ENCODE data around the gene TSPY10.
"Not testable (repeated sequence)": the region's sequence is repeated elsewhere in the genome, so short reads cannot be mapped to it uniquely, and the experiment has no call there.

The TSPY10 gene

GRCh38 chrY:9527580-9527979 lies at the start of gene TSPY10:
TSS of gene TSPY10 (plus strand) at chrY:9527880. CDS start at chrY:9527926, 46 bp downstream.
- DNase-seq (ENCODE audit: low read depth) = not testable (repeated sequence)

- DNase-seq (ENCODE audit: low read depth) = not testable (repeated sequence)
Measured at GRCh38 chrY:9486967-9487366, 40.7 kb upstream of the TSPY10 start, which contains the start of gene TSPY9. TSS of gene TSPY9 (plus strand) at chrY:9487267. CDS start at chrY:9487313, 46 bp downstream.

- not testable (repeated sequence) for DNase-seq (ENCODE audit: low read depth)
Measured at GRCh38 chrY:9504396-9504795, 23.3 kb upstream of the TSPY10 start.

- DNase-seq (ENCODE audit: low read depth) = not testable (repeated sequence)
Measured at GRCh38 chrY:9516287-9516686, 11.4 kb upstream of the TSPY10 start.
